Measurements from ENCODE around the gene RNASEH2A.

GRCh38 chr19:12782174-12782423, 24.3 kb upstream of the RNASEH2A start:
- TF ChIP-seq, protein P1, sequence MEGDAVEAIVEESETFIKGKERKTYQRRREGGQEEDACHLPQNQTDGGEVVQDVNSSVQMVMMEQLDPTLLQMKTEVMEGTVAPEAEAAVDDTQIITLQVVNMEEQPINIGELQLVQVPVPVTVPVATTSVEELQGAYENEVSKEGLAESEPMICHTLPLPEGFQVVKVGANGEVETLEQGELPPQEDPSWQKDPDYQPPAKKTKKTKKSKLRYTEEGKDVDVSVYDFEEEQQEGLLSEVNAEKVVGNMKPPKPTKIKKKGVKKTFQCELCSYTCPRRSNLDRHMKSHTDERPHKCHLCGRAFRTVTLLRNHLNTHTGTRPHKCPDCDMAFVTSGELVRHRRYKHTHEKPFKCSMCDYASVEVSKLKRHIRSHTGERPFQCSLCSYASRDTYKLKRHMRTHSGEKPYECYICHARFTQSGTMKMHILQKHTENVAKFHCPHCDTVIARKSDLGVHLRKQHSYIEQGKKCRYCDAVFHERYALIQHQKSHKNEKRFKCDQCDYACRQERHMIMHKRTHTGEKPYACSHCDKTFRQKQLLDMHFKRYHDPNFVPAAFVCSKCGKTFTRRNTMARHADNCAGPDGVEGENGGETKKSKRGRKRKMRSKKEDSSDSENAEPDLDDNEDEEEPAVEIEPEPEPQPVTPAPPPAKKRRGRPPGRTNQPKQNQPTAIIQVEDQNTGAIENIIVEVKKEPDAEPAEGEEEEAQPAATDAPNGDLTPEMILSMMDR (IDR thresholded peaks at IDR 0.05) = no peak
- peak in 1 of 2 donors; percentile 59 for TF ChIP-seq POLR2A (IDR thresholded peaks at IDR 0.05)

Measured in adrenal gland (tissue), 5 donors.